Stimulated activated CD8-positive, alpha-beta memory T cell treated with anti-CD3 and anti-CD28 coated beads, Interleukin-12 subunit alpha, Interleukin-12 subunit beta, amount 100 ng/mL, for 24 hours (primary cell): Measurements from ENCODE around the gene BMPR1A.
"Not testable (repeated sequence)": the region's sequence is repeated elsewhere in the genome, so short reads cannot be mapped to it uniquely, and the experiment has no call there.

Experiments
- DNase-seq: peaks from one replicate; pipeline ENCODE4 v3.0.0-alpha.2; 2020; ENCODE audit errors: extremely low read depth

BMPR1A gene

GRCh38 chr10:86848747-86849146 lies 92.3 kb downstream of the BMPR1A start:
- no peak for DNase-seq

GRCh38 chr10:86849181-86849894 lies 92.9 kb downstream of the BMPR1A start:
- DNase-seq = no peak

DNA sequence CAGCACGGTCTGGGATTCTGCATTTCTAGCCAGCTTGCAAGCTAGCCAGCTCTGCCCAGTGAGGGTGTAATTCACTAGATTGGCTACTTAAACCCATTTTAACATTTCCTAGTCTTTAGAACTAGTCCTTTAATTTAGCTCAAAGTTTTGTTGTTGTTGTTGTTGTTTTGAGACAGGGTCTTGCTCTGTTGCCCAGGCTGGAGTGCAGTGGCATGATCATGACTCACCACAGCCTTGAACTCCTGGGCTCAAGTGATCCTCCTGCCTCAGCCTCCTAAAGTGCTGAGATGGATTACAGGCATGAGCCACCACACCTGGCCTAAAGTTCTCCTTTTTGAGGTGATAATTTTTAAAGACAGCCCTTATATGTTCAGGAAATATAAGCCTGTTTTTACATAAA lies 94.1 kb downstream of the BMPR1A start:
- DNase-seq = no peak

DNA sequence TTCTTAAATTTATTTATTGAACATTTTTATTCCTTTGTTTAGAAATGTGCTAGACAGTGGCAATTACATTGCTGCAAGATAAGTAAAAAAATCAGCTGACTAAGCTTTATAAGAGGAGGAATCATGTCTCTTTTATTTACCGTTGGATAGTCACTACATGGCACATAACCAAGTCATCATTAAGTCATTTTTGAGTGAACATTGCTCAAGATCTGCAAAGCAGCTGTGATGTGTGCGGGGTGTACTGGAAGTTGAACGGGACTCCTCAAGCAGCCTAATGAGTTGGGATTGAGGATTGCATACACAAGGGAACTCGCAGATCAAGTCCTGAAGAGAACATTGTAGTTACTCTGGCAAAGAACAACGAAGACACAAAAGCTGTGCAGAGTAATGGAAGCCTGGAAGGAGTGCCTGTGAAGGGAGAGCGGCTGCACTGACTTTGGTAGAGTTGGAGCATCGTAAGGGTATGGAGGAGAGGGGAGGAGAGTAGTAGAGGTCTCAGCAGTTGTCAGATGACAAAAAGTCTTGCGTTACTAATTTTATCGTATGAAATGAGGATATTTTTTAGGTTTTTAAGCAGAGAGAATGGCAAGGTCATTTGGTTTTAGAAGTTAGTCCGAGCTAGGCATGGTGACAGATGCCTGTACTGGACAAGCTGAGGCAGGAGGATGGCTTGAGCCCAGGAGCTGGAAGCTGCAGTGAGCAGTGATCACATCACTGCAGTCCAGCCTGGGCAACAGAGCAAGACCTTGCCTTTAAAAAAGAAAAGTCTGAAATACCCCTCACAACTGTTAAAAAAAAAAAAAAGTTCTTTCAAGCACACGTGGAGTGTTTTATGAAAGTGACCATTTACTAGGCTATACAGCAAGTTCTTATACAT lies 95.1 kb downstream of the BMPR1A start:
- no peak for DNase-seq

DNA sequence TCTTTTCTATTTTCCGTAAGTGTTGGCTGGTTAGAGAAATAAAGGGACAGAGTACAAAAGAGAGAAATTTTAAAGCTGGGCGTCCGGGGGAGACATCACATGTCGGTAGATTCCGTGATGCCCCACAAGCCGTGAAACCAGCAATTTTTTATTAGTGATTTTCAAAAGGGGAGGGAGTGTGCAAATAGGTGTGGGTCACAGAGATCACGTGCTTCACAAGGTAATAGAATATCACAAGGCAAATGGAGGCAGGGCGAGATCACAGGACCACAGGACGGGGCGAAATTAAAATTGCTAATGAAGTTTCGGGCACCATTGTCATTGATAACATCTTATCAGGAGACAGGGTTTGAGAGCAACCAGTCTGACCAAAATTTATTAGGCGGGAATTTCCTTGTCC lies 97.2 kb downstream of the BMPR1A start:
- not testable (repeated sequence) for DNase-seq

- no peak for DNase-seq
Observed at GRCh38 chr10:86855513-86855912, 99.1 kb downstream of the BMPR1A start.

DNA sequence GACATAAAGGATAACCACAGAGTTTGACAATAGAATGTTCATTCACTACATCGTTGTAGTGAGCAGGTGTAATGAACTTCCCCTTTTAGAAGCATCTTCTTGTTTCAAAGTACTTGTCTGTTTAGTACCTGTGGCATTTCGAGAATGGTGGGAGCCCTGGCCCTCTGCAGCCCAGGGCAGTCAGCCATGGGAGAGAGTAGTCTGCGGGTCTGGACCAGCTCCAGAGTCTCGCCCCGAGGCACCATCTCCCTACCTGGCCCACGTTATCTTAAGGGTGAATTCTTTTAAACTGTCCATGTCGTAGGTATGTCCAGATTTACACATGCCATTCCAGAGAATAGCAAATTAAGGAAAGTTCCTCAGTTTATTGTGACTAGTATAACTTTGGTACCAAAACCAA lies 99.7 kb downstream of the BMPR1A start:
- DNase-seq = no peak

DNA sequence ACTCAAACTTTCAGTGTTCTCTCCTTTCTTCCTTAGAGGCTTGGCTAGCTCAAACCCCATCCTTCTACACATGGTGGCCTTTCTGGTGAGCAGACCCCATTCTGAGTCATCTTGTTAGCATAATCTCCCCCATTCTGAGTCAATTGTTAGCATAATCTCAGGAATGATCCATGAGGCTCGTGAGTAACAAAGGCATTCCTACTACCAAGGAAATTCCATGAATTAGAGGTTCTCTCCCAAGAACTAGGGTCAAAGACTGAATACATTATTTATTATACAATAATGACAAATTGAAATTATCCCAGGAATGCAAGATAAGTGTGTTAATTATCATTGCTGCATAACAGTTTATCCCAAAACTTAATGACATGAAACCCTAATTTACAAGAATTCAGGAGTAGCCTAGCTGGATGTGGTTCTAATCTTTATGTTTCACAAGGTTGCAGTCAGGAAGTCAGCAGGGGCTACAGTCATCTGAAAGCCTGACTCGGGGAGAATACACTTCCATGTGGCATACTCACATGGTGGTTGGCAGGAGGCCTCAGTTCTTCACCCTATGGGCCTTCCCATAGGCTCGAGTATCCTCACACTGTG lies 100.8 kb downstream of the BMPR1A start:
- no peak for DNase-seq

DNA sequence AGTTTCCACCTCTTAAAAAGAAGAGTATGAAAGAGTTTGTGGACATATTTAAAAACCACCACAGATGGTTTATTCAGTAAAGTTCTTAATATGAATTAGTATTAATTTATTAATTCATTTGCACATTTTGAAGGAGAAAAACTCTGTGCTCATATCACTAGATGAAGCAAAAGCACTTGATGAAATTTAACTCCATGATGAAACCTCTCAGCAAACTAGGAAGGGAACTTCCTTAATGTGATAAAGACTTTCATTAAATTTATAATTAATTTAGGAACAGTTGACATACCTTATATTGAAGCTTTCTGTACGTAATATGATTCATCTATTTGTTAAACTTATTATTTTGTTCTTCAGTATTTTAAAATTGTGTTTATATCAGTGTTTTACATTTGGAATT lies 101.6 kb downstream of the BMPR1A start:
- DNase-seq = no peak

DNA sequence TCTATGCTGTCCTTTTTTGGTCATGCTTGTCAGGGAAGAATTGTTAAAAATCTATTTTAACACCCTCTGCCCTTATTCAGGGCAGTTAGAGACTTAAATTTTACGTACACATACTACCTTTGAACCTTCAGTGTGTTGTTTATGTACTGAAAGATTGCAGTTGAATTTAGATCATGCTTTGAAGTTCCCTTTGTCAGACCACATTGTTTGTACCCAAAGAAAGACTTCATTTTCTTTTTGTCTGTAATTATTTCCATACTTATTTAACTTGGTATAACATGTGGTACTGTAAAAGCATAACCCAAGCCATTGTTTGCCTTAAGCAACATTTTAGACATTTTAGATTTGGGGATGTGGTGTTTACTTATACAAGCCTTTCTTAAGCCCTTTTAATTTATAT lies 104.9 kb downstream of the BMPR1A start:
- DNase-seq = no peak

GRCh38 chr10:86862373-86862772 lies 106.0 kb downstream of the BMPR1A start:
- DNase-seq = no peak

DNA sequence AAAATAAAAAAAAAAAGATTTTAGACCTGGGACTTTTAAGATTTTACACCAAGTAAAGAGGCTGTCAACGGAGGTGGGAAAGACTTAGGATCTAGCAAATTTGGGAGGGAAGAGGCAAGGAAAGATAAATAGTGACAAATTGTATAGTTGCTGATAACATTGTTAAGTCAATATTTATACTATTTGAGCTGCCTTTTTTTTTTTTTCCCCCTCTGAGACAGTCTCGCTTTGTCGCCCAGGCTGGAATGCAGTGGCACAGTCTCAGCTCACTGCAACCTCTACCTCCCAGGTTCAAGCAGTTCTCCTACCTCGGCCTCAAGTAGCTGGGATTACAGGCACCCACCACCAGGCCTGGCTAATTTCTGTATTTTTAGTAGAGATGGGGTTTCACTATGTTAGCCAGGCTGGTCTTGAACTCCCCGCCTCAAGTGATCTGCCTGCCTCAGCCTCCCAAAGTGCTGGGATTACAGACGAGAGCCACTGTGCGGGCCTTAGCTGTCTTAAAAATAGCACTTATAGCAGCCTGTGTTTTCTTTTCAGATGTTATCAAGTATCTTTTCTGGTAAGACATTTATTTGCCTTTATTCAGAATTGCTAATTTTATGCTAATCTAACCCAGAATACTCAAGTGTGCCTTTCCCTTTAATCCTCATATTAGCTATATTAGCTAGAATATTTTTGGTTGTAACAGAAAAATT lies 106.5 kb downstream of the BMPR1A start:
- no peak for DNase-seq

DNA sequence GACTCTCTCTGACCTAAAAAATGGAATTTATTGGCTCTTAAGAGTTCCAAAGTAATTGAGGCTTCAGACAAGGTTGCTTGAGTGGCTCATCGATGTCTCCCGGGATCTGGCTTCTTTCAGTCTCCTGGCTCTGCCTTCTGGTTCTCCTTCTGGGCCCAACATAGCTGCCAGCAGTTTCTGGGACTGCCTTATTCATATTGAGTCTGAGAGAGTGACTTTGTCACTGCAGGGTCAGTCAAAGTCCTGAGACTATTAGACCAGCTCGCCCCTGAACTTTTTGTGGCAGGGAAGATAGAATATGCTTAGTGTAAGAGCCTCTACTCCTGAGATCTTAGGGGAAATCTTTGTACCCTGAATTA lies 107.0 kb downstream of the BMPR1A start:
- no peak for DNase-seq

GRCh38 chr10:86865011-86865811 lies 108.8 kb downstream of the BMPR1A start:
- not testable (repeated sequence) for DNase-seq

DNA sequence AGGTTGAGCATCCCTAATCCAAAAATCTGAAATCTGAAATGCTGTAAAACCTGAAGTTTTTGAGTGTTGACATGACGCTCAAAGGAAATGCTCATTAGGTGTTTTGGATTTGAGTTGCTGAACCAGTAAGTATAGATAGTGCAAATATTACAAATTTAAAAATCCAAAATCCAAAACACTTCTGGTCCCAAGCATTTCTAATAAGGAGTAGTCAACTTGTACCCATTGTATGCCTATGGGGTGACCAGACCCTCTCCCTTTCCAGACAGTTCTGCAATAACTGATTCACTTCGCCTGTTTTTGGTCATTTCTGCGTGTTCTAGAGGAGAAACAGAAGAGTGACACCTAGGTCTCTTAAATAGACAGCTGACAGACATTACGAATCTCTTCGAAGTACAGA lies 110.7 kb downstream of the BMPR1A start:
- no peak for DNase-seq

GRCh38 chr10:86868353-86868752 lies 111.9 kb downstream of the BMPR1A start:
- no peak for DNase-seq

- DNase-seq = no peak
Observed at GRCh38 chr10:86870679-86871078, 114.3 kb downstream of the BMPR1A start.

DNA sequence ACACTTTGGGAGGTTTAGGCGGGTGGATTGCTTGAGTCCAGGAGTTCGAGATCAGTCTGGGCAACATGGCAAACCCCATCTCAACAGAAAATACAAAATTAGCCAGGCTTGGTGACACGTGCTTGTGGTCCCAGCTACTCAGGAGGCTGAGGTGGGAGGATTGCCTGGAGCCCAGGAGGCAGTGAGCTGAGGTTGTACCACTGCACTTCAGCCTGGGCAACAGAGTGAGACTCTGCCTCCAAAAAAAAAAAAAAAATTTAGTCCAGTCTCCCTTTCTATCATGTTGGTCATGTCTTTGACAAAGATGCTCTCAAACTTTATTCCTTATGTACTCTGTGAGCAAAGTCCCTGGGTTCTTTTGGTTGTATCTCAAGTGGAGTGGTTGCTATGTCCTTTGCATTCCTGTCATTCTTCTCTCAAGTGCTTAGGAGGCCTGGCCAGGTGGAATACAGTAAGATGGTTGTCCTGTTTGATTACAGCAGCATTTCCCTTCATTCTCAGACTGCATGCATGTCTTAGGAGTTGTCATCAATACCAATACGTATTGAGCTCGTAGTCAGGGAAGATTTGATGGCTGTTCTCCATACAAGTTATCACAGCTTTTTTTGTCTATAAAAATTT lies 115.3 kb downstream of the BMPR1A start:
- DNase-seq = no peak

GRCh38 chr10:86872757-86873156 lies 116.3 kb downstream of the BMPR1A start:
- no peak for DNase-seq

DNA sequence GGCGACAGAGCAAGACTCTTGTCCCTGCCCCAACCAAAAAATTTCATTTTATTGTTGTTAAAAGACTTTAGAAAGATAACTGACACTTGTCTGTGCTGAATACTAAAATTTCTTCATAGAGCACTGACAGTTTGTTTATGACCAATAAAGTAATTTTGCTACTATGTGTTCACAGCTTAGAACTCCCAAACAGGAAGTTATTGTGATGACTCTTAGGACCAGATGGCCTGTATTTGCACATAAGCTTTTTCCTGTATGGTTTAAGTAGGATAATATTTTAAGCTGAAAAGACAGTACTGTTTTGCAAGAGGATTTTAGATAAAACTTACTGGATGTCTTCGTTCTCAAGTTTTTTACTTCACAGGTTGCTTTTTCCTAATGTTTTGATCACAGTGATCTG lies 120.3 kb downstream of the BMPR1A start:
- no peak for DNase-seq
